H1 (cell line): ENCODE data around the gene FSCN2. TPM values are rescaled to one million over a fixed set of nuclear protein-coding genes. Genes with fewer than 3 reads are reported as not detected.

Experiments used
- CTCF ChIA-PET: fragments of 300-600 bp; sonication (Branson Sonifier 250); formaldehyde crosslinking; loops from one replicate; lab custom pipeline; 2021; ENCODE audit not compliant: partially characterized antibody; lab: Charles Lee
- POLR2A ChIA-PET: fragments of 300-600 bp; sonication (Branson Sonifier 250); formaldehyde crosslinking; loops from one replicate; lab custom pipeline; 2021; ENCODE audit warnings: inconsistent platforms; ENCODE audit not compliant: partially characterized antibody; lab: Charles Lee
- DNase-seq, 2 experiments: peaks; one replicate each; pipeline versions ENCODE4 v3.0.0 to v3.0.0-alpha.2; 2010 to 2022; ENCODE audit warnings: low spot score in 2 of 2, low read depth in 1 of 2, mixed read lengths in 1 of 2
- FAIRE-seq: peaks from 2 replicates; lab custom pipeline; 2011; peaks lifted over from hg19 to GRCh38; lab: Jason Lieb, UNC
- H2AFZ ChIP-seq: 2 replicates; pipeline ENCODE4 v1.8.1; 2012; ENCODE audit warnings: low read length, inconsistent platforms
- H2AK5ac ChIP-seq: 2 replicates; pipeline ENCODE4 v1.6.1; 2013; ENCODE audit warnings: low read depth, low read length
- H2BK120ac ChIP-seq: replicated peaks from 2 replicates; pipeline ENCODE3; 2013; ENCODE audit warnings: low read depth, low read length, inconsistent platforms
- H2BK12ac ChIP-seq: 2 replicates; pipeline ENCODE4 v1.6.1; 2013; ENCODE audit warnings: low read depth, low read length
- H2BK15ac ChIP-seq: 2 replicates; pipeline ENCODE4 v1.6.1; 2013; ENCODE audit warnings: low read length
- H2BK20ac ChIP-seq: 2 replicates; pipeline ENCODE4 v1.6.1; 2013; ENCODE audit warnings: low read length
- H2BK5ac ChIP-seq: 2 replicates; pipeline ENCODE4 v1.6.1; 2013; ENCODE audit warnings: low read depth, low read length
- H3K14ac ChIP-seq: 2 replicates; pipeline ENCODE4 v1.6.1; 2013; ENCODE audit warnings: inconsistent platforms; ENCODE audit not compliant: insufficient read length
- H3K18ac ChIP-seq: 2 replicates; pipeline ENCODE4 v1.6.1; 2013; ENCODE audit warnings: low read length; ENCODE audit errors: extremely low read depth
- H3K23ac ChIP-seq: 2 replicates; pipeline ENCODE4 v1.6.1; 2013; ENCODE audit warnings: inconsistent platforms; ENCODE audit not compliant: insufficient read length
- H3K23me2 ChIP-seq: 2 replicates; pipeline ENCODE4 v1.6.1; 2013; ENCODE audit warnings: low read depth, low read length
- H3K27ac ChIP-seq: 2 replicates; pipeline ENCODE4 v1.6.1; 2011; ENCODE audit warnings: low read depth, low read length, inconsistent platforms
- H3K27me3 ChIP-seq, 4 experiments: replicated peaks in 1 of 4; 1 replicate in 1 of 4; 2 replicates in 3 of 4; pipeline versions ENCODE4 v1.6.1 to v1.8.1; 2011 to 2013; ENCODE audit warnings: low read length in 3 of 4, mild to moderate bottlenecking in 3 of 4, inconsistent platforms in 2 of 4, mixed read lengths in 2 of 4, moderate library complexity in 1 of 4; ENCODE audit not compliant: control insufficient read depth in 3 of 4, insufficient read depth in 3 of 4; ENCODE audit errors: extremely low read depth in 1 of 4
- H3K36me3 ChIP-seq, 4 experiments: 2 replicates each; pipeline versions ENCODE4 v1.6.1 to v1.8.1; 2011 to 2013; ENCODE audit warnings: mild to moderate bottlenecking in 4 of 4, low read length in 3 of 4, moderate library complexity in 2 of 4, control low read depth in 1 of 4, inconsistent platforms in 1 of 4; ENCODE audit not compliant: insufficient read depth in 4 of 4, control insufficient read depth in 2 of 4
- H3K4ac ChIP-seq: replicated peaks from 2 replicates; pipeline ENCODE3; 2013; ENCODE audit warnings: low read length, low read depth, mixed read lengths, inconsistent platforms; ENCODE audit not compliant: insufficient read length
- H3K4me1 ChIP-seq, 4 experiments: replicated peaks in 1 of 4; 1 replicate in 1 of 4; 2 replicates in 3 of 4; pipeline versions ENCODE4 v1.6.1 to v1.8.1; 2011 to 2013; ENCODE audit warnings: low read length in 3 of 4, inconsistent platforms in 2 of 4, mixed read lengths in 1 of 4; ENCODE audit not compliant: insufficient read depth in 4 of 4, control insufficient read depth in 3 of 4
- H3K4me2 ChIP-seq, 2 experiments: 2 replicates each; pipeline versions ENCODE4 v1.6.1 to v1.8.1; 2011 to 2013; ENCODE audit warnings: low read depth in 2 of 2, low read length in 2 of 2, control low read depth in 1 of 2, inconsistent platforms in 1 of 2, mild to moderate bottlenecking in 1 of 2; ENCODE audit not compliant: insufficient read depth in 1 of 2
- H3K4me3 ChIP-seq, 4 experiments: fragments of 200-600, 300-600 bp in 1 of 4; sonication (generic), shearing (Covaris generic), sonication (Bioruptor Twin) in 1 of 4; 2 replicates each; pipeline versions ENCODE4 v1.5.1 to v1.8.1; 2011 to 2016; ENCODE audit warnings: low read length in 4 of 4, low read depth in 3 of 4, control low read depth in 2 of 4, inconsistent platforms in 2 of 4, mild to moderate bottlenecking in 2 of 4, mixed read lengths in 1 of 4, moderate library complexity in 1 of 4; ENCODE audit not compliant: insufficient read depth in 2 of 4; ENCODE audit errors: extremely low read depth in 1 of 4
- H3K56ac ChIP-seq: replicated peaks from 2 replicates; pipeline ENCODE3; 2013; ENCODE audit warnings: low read depth, mild to moderate bottlenecking, mixed read lengths, low read length, inconsistent platforms; ENCODE audit not compliant: insufficient read length
- H3K79me1 ChIP-seq: 2 replicates; pipeline ENCODE4 v1.6.1; 2013; ENCODE audit warnings: low read depth, low read length, control low read depth
- H3K79me2 ChIP-seq, 2 experiments: 2 replicates each; pipeline versions ENCODE4 v1.6.1 to v1.8.1; 2012 to 2013; ENCODE audit warnings: low read length in 2 of 2, mild to moderate bottlenecking in 2 of 2, inconsistent platforms in 1 of 2; ENCODE audit not compliant: insufficient read depth in 2 of 2, control insufficient read depth in 1 of 2
- H3K9ac ChIP-seq, 4 experiments: replicated peaks in 1 of 4; 1 replicate in 1 of 4; 2 replicates in 3 of 4; pipeline versions ENCODE4 v1.6.1 to v1.8.1; 2011 to 2013; ENCODE audit warnings: low read depth in 3 of 4, low read length in 3 of 4, control low read depth in 2 of 4, mild to moderate bottlenecking in 2 of 4, moderate library complexity in 2 of 4, inconsistent platforms in 1 of 4; ENCODE audit errors: extremely low read depth in 1 of 4
- H3K9me3 ChIP-seq, 2 experiments: 2 replicates each; pipeline versions ENCODE4 v1.6.1 to v1.8.1; 2012 to 2013; ENCODE audit warnings: mild to moderate bottlenecking in 2 of 2, moderate library complexity in 2 of 2, control low read depth in 1 of 2, inconsistent platforms in 1 of 2, low read depth in 1 of 2, low read length in 1 of 2, mixed read lengths in 1 of 2; ENCODE audit not compliant: insufficient read depth in 2 of 2
- H4K20me1 ChIP-seq, 2 experiments: replicated peaks in 1 of 2; 2 replicates each; pipeline versions ENCODE3 to v1.8.1; 2011 to 2013; ENCODE audit warnings: inconsistent platforms in 2 of 2, low read length in 2 of 2, mild to moderate bottlenecking in 1 of 2; ENCODE audit not compliant: insufficient read depth in 2 of 2, control insufficient read depth in 1 of 2
- H4K5ac ChIP-seq: 2 replicates; pipeline ENCODE4 v1.6.1; 2013; ENCODE audit warnings: low read length, low read depth, mixed read lengths, inconsistent platforms; ENCODE audit not compliant: insufficient read length
- H4K8ac ChIP-seq: 2 replicates; pipeline ENCODE4 v1.8.0; 2013; ENCODE audit warnings: mild to moderate bottlenecking, moderate library complexity, low read length, inconsistent platforms; ENCODE audit not compliant: insufficient read depth; ENCODE audit errors: extremely low read depth
- H4K91ac ChIP-seq: replicated peaks from 2 replicates; pipeline ENCODE3; 2013; ENCODE audit warnings: low read length, mixed read lengths, inconsistent platforms; ENCODE audit not compliant: insufficient read length
- ASH2L ChIP-seq: fragments of 200-600, 300-600 bp; sonication (generic); IDR thresholded peaks from one replicate; pipeline ENCODE4 v1.7.1; 2017; ENCODE audit warnings: low read length
- CREB1 ChIP-seq: IDR thresholded peaks from 2 replicates; pipeline ENCODE4 v1.6.1; 2012; ENCODE audit warnings: inconsistent platforms
- KDM4A ChIP-seq: IDR thresholded peaks from one replicate; pipeline ENCODE4 v1.7.1; 2012; ENCODE audit warnings: low read depth, mild to moderate bottlenecking, moderate library complexity, low read length, inconsistent platforms; ENCODE audit not compliant: severe bottlenecking
- WGBS, 2 experiments: shearing (Covaris generic) in 1 of 2; methylation state at CpG; one replicate each; pipeline versions ENCODE4 v1.1.6 to v1.1.7; 2013 to 2015; ENCODE audit warnings: low lambda C conversion rate in 2 of 2, mixed read lengths in 2 of 2, inconsistent platforms in 1 of 2, low coverage in 1 of 2, missing lambda C conversion rate in 1 of 2; ENCODE audit not compliant: insufficient replicate concordance in 2 of 2, insufficient coverage in 1 of 2, insufficient read length in 1 of 2; ENCODE audit errors: extremely low coverage in 1 of 2, missing lambda C conversion rate in 1 of 2; 5-methylcytosine and 5-hydroxymethylcytosine counted together
- polyA plus RNA-seq, 7 experiments: library from polyadenylated mRNA; depleted of rRNA in 3 of 7; stranded (reverse) in 5 of 7; unstranded in 2 of 7; fragments of >200 nt in 5 of 7; fragments of 200-250 nt in 2 of 7; gene quantifications; 1 replicate in 5 of 7; 2 replicates in 1 of 7; 4 replicates in 1 of 7; pipeline versions ENCODE4 v1.2.1 to v1.2.3, GENCODE V29; 2011 to 2013; ENCODE audit warnings: missing spikeins in 2 of 7, mixed read lengths in 2 of 7
- total RNA-seq: library from RNA; stranded (reverse); fragmentation: NEBNext Ultra II Directional; extraction: Animal tissue kit (Norgen Biotek cat#: 25700); gene quantifications from 2 replicates; pipeline ENCODE4 v1.2.1, GENCODE V29; 2021

FSCN2 gene
- total and polyA plus RNA-seq, 2 of the 8 experiments (the other 6 are each of a cell fraction or from before 2014, with no cell fraction given): 0.18 to 0.30 TPM

GRCh38 chr17:81544281-81544974, 16.3 kb downstream of the FSCN2 start:
- no peak overlapping the region for H2AFZ ChIP-seq
- H3K36me3 ChIP-seq: peaks cover 2 to 38% (median 24%) of the 10 kb centered on the region in 4 experiments; a peak in 7 of 8 replicates
- H3K27ac ChIP-seq: no peak overlapping the region
- H2AK5ac ChIP-seq: no peak overlapping the region
- no peak overlapping the region for H4K91ac ChIP-seq
- 0 out of 4 replicates have a peak, but pooled peaks cover 0 to under 1% of the 10 kb centered on the region in 2 experiments for H3K79me2 ChIP-seq
- ChIA-PET POLR2A (interaction anchor here (1.1 to 2.6 kb wide), 5 partner anchors 8 to 35 kb away, joined by 3 to 11 read pairs (median 4); no protein-coding TSS in a partner anchor), CTCF (interaction anchor here (1.2 to 1.7 kb wide), 2 partner anchors 104 to 292 kb away, joined by 3 read pairs; no protein-coding TSS in a partner anchor)
- no peak for DNase-seq
- H3K56ac ChIP-seq: no peak overlapping the region
- H3K27me3 ChIP-seq: no peaks in the 10 kb centered on the region
- no peak overlapping the region for H2BK12ac ChIP-seq
- H3K4me1 ChIP-seq: no peaks in the 10 kb centered on the region
- H2BK20ac ChIP-seq: no peak overlapping the region
- H2BK5ac ChIP-seq: no peak overlapping the region
- H2BK15ac ChIP-seq: no peak overlapping the region
- no peak overlapping the region for H3K4me3 ChIP-seq
- no peak overlapping the region for H3K9ac ChIP-seq
- H3K4ac ChIP-seq: no peak overlapping the region
- no peaks in the 10 kb centered on the region for H3K9me3 ChIP-seq
- no peak for FAIRE-seq
- 91% methylated on average over 15 of the region's 16 CpGs; no CpG with 5 or more reads in 1 of the 2 experiments for WGBS, 2 experiments
- no peaks in the 10 kb centered on the region for H3K23me2 ChIP-seq
- H4K20me1 ChIP-seq: peaks cover under 1 to 21% of the 10 kb centered on the region in 2 experiments
- no peak overlapping the region for H4K5ac ChIP-seq
- no peaks in the 10 kb centered on the region; the same call in 1 of the 2 replicates for H3K79me1 ChIP-seq
- no peak overlapping the region for H3K14ac ChIP-seq
- TF ChIP-seq ASH2L (no peak), CREB1 (no peak), KDM4A (no peak)
- H3K23ac ChIP-seq: no peak overlapping the region
- no peak overlapping the region for H3K4me2 ChIP-seq
- no peak overlapping the region for H3K18ac ChIP-seq
- no peak overlapping the region for H4K8ac ChIP-seq
- no peak overlapping the region for H2BK120ac ChIP-seq
